ENCODE data around the gene TMTC2.

Gene TMTC2

GRCh38 chr12:82855872-82856271 lies 169.2 kb downstream of the TMTC2 start:
- DNase-seq: no peak

- no peak for DNase-seq
These were observed 170.6 kb downstream of the TMTC2 start for GRCh38 chr12:82857276-82857675.

GRCh38 chr12:82857911-82858533 lies 171.3 kb downstream of the TMTC2 start:
- DNase-seq: no peak

GRCh38 chr12:82858534-82858917 lies 171.8 kb downstream of the TMTC2 start:
- no peak for DNase-seq

DNA sequence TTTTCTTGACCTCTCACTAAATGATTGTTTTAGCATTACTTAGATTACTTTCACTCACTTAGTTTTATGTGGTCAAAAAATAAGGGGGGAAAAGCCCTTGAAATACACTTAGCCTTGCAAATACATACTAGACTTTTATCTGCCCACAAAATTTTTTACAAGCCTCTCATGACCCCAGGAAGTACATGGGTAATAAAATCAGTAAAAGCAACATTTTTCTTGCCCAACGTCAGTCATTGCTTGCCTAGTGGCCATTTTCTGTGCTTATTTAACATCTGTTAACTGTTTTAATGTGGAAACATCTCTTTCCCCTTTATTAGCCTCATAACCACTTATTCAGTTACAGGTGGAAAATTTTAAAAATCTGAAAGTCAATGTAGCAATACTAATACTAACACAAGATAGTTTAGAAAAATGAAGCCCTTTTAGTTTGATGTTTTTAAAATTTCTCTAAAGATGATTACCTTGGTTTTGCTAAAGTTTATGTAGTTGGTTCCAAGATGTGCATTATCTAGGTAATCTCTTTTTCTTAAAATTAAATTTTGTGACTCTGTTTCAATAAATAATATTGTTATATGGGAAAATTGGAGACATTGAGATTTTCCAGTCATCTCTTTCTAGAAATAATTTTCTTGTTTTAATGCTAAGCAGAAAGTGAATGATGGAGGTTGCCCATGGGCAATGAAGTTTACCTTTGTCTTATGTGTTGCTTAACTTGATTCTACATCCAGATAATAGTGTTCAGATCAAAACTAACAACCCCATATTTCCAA lies 175.5 kb downstream of the TMTC2 start:
- no peak for DNase-seq

DNA sequence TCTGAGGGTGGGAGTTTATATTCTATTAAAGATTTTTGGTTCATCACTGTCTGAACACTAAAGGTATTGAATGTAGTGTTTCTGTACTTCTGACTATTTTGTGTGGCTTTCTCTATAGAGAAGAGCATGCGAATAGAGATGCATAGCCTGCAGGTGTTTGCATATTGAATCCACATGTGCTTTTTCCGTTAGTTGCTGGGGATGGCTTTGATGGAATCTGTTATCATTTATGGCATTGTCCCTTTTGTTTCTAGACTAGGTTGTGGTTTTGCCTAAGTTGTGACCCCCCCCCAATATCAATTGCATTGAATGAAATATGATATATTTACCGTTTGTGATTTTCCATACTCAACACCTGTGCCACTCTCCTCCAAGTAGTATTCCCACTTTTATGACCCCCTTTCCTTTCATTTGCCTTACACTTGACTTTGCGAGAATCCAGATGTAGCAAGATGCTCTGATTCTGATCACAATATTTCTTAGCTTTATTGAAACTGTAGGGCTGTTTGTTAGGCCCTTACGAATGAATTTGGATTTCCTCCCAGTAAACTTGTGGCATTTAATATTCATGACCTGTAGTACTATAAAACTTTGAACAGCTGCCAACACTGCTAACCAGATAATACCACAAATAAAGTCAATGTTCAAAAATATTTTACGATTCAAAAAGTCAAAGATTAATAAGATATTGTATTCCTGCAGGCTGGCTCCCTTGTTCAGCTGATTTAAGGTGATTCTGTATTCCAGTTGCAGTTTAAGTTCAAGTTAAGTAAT lies 176.4 kb downstream of the TMTC2 start:
- no peak for DNase-seq

- DNase-seq: no peak
These were observed 179.6 kb downstream of the TMTC2 start for GRCh38 chr12:82866227-82866775.

DNA sequence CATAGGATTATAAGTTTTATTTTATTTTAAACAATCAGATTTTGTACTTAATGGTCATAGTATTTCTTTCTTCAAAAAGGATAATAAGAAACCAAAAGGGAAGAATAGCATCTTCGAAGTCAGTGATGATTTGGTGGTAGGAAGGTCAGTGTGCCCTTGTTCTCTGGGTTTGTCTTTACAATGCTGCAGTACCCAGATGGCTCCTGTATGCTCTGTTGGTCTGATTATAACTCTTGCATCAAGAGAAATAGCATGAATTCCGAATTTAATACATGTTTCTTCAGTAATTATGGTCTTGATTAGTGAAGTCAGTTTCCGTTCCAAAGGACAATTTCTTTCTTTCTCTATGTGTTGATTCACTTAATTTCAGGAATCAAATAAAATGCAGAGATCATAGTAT lies 180.2 kb downstream of the TMTC2 start:
- no peak for DNase-seq

DNA sequence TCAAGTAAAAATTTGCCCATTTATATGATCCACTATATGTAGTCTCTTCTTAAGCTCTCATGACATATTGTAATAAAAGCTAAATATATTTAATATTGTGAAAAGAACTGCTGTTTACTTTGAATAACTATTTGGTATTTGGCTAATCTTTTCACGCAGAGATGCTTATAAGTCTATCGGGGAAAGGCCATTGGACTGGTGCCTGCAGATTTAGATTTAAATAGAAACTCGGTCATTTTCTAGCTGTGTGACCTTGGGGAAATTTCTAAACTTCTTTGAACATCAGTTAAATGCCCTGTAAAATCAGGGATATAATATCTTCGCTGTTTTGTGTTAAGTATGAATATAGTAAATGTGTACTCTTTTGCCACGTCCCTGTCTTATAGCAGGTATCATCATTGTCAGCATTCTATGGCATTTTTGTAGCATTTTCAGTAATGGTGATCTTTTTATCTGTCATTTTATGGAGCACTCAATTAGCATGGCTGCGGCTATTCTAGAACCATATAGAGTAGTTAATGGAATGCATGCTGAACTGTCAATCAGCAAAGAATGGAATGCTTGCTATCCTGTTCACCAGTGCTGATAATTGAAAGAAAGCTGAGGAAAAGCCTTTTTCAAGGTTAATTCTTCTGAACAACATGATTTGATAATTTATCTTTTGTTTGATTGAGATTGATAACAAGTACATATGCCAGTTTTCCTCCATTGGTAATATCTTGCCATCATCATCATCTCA lies 181.2 kb downstream of the TMTC2 start:
- no peak for DNase-seq

GRCh38 chr12:82870771-82871377 lies 184.2 kb downstream of the TMTC2 start:
- no peak for DNase-seq

DNA sequence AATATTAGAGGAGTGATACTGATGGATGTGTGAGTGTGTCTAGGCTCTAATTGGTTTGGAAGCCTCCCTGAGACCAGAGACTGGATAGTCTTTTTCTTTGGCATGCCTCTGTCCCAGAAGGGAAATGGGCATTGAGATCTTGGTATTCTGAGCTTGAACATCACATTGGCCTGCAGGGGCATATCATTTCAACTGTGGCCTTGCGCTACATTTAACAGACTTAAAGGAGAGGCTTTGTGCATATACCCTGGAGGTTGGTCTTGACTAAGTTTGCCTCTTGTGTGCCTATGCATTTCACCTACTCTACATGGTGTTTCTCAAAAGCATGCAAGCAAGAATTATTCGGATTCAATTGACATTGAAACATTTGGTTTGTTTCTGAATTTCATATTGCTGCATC lies 185.4 kb downstream of the TMTC2 start:
- no peak for DNase-seq

- no peak for DNase-seq
These were observed 186.6 kb downstream of the TMTC2 start for GRCh38 chr12:82873309-82873708.

DNA sequence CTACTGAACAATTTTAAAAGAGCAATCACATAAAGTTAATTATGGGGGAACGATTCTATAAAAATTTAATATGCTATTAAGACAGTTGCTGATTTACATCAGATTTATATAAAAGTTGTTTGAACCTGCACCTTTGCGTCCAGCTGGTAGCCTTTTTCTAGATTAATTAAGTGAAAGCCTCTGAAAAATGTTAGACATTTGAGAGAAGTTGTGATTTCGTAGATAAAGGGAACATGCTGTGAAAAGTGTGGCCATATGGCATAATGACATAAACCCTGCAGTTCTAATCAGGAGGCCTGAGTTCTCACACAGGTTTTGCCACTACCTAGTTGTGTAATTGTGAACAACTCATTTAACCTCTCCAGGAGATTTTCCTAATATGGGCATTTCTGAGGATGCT lies 187.2 kb downstream of the TMTC2 start:
- no peak for DNase-seq

DNA sequence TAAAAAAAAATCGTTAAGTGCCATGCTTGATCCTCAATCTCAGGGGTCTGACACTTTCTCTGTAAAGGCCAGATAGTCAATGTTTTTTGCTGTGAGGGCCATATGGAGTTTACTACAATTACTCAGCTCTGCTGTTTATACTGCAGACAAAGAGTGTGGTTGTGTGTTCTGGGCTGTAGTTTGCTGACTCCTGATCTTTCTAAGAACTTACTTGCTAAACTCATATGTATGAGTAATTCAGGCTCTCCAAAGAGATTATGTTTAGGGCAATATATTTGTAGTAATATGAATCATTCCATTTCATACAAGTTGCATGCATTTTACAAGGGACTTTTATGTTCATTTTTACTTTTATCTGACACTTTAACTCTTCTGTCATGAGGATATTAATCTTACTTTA lies 188.2 kb downstream of the TMTC2 start:
- no peak for DNase-seq

GRCh38 chr12:82876075-82876474 lies 189.4 kb downstream of the TMTC2 start:
- no peak for DNase-seq

DNA sequence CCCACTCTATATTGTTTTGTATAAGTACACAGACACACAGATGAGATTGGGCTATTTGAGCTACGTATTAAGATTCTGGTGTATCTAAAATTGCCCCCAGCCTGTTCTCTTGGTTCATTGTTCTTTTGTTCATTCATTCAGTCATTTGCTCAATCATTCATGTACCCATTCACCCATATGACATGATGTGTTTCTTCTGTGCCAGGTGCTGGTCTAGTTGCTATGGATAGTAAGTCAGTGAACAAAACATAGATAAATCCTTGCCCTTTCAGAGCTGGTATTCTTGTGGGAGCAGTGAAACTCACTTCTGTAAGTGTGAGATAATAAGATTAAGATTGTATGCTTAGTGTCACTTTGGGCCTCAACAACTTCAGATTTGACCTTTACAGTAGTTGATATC lies 191.3 kb downstream of the TMTC2 start:
- DNase-seq: no peak

- DNase-seq: no peak
These were observed 193.8 kb downstream of the TMTC2 start for GRCh38 chr12:82880442-82880901.

- no peak for DNase-seq
These were observed 197.0 kb downstream of the TMTC2 start for GRCh38 chr12:82883394-82884355.

DNA sequence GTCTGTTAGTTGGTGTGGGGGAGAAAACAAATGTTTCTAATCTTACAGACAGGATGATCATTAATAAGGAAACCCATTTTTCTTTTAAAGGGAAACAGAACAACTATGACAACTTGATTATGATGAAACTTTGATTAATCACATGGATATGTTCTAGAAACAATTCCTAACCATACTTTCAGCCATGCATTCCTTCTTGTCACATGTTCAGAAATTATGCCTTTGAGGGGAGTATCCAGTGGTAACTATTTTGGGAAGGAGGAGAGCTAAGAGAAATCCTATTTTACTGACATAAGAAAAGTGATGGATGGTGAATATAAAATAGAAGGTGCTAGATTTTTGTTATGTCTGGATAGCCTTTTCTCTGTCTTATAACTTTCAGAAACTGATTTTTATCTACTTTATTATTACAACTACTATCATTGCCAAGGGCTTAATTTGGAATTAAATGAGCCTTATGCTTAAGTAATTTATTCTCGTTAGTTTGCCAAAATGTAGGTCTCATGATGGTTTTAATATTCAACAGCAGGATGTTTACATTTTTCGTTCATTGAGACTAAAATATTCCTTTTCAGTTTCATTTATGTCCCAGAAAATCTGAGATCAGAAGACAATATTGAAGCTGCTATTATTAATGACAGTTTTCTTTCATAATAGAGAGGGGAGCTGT lies 200.1 kb downstream of the TMTC2 start:
- DNase-seq: no peak

DNA sequence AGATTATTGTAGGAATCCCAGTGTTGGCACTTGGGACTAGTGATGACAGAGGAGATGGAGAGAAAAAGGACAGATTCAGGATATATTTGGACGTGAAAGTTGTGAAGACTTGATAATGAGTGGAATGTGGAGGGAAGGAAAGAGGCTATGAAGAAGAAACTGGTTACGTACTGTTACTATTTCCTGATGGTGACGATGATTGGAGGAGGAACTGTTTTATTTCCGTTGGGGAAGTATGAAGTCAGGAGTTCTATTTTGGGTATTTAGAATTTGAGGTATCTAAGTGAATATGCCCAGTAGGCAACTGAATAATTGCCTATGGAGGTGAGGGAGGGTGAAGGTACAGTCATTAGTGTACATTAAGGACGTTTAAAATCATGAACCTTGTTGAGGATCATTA lies 207.2 kb downstream of the TMTC2 start:
- no peak for DNase-seq

DNA sequence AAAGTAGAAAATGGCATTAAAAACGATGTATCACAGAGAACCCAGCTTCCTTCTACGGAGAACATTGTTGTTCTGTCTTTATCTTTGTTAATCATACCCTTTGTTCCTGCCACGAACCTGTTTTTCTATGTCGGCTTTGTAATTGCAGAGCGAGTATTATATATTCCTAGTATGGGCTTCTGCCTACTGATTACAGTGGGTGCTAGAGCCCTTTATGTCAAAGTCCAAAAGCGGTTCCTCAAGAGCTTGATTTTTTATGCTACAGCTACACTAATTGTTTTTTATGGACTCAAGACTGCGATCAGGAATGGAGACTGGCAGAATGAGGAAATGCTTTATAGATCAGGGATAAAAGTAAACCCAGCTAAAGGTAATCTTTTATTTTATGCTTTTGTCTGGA lies 209.6 kb downstream of the TMTC2 start:
- no peak for DNase-seq

All from NCI-H1048 (cell line).